GM10248 (cell line): ENCODE measurements around the gene PPIG.
A peak's percentile ranks its signal among the peaks of the same experiment; 100 is the strongest.
"Not testable (repeated sequence)": the region's sequence is repeated elsewhere in the genome, so short reads cannot be mapped to it uniquely, and the experiment has no call there.

ENCODE experiments used
- CTCF ChIA-PET: fragments of 300-600 bp; sonication (Branson Sonifier 250); formaldehyde crosslinking; extraction: SDS; loops from one replicate; lab custom pipeline; 2021; ENCODE audit warnings: antibody characterized with exemption; lab: Yijun Ruan, JAX
- POLR2A ChIA-PET: fragments of 350-650 bp; sonication (Branson Sonifier 250); formaldehyde crosslinking; extraction: SDS; loops from one replicate; lab custom pipeline; 2020; ENCODE audit warnings: antibody characterized with exemption; lab: Yijun Ruan, JAX
- DNase-seq: peaks from one replicate; pipeline ENCODE4 v3.0.0; 2012; ENCODE audit errors: extremely low spot score
- TF ChIP-seq, protein P1 (sequence below): IDR thresholded peaks from 2 replicates; pipeline ENCODE4 v1.5.1; 2012; ENCODE audit warnings: mild to moderate bottlenecking, low read depth; ENCODE audit errors: extremely low read depth, missing control alignments, control extremely low read depth

PPIG gene

GRCh38 chr2:169573160-169573973, 10.8 kb upstream of the PPIG start, which contains the start of gene FASTKD1:
Gene FASTKD1, minus strand, starts transcription at chr2:169573865. Its CDS starts 1,836 bp downstream, at chr2:169572029.
- CTCF ChIA-PET, result interaction anchor here (1.1 to 1.4 kb wide), 3 partner anchors 9 to 12 kb away, joined by 3 to 6 read pairs (median 4); no protein-coding TSS in a partner anchor
- TF ChIP-seq, protein P1, sequence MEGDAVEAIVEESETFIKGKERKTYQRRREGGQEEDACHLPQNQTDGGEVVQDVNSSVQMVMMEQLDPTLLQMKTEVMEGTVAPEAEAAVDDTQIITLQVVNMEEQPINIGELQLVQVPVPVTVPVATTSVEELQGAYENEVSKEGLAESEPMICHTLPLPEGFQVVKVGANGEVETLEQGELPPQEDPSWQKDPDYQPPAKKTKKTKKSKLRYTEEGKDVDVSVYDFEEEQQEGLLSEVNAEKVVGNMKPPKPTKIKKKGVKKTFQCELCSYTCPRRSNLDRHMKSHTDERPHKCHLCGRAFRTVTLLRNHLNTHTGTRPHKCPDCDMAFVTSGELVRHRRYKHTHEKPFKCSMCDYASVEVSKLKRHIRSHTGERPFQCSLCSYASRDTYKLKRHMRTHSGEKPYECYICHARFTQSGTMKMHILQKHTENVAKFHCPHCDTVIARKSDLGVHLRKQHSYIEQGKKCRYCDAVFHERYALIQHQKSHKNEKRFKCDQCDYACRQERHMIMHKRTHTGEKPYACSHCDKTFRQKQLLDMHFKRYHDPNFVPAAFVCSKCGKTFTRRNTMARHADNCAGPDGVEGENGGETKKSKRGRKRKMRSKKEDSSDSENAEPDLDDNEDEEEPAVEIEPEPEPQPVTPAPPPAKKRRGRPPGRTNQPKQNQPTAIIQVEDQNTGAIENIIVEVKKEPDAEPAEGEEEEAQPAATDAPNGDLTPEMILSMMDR, result no peak
- peak; percentile 84 for DNase-seq
- POLR2A ChIA-PET, result interaction anchor here (0.5 to 1.2 kb wide), 4 partner anchors 9 to 226 kb away, joined by 3 to 4 read pairs (median 4); no protein-coding TSS in a partner anchor

DNA sequence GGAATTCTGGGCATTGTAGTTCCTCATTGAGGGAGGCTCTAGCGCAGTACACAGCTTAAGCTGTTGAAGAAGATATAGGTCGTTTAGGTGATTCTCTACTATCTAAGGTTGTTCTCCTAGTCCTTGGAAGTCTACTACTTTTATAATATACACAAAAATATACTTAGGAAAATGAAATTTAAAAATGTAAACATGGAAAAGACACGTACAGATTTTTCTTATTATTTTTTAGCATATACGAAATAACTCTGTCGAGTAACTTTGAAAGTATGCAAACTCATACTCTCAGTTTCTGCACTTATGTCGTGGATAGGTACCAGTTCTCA, 10.2 kb upstream of the PPIG start:
- ChIA-PET POLR2A (interaction anchor here (1.2 kb wide), 1 partner anchor 11 kb away, joined by 4 read pairs; no protein-coding TSS in a partner anchor), CTCF (interaction anchor here (1.3 kb wide), 1 partner anchor 12 kb away, joined by 3 read pairs; no protein-coding TSS in a partner anchor)
- TF ChIP-seq, protein P1, result no peak
- no peak for DNase-seq

DNA sequence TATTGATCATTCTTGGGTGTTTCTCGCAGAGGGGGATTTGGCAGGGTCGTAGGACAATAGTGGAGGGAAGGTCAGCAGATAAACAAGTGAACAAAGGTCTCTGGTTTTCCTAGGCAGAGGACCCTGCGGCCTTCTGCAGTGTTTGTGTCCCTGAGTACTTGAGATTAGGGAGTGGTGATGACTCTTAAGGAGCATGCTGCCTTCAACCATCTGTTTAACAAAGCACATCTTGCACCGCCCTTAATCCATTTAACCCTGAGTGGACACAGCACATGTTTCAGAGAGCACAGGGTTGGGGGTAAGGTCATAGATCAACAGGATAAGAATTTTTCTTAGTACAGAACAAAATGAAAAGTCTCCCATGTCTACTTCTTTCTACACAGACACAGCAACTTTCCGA, 9.6 kb upstream of the PPIG start:
- CTCF ChIA-PET, POLR2A ChIA-PET, DNase-seq: not testable (repeated sequence)

GRCh38 chr2:169575264-169575663, 8.9 kb upstream of the PPIG start:
- POLR2A ChIA-PET, DNase-seq, CTCF ChIA-PET: not testable (repeated sequence)

DNA sequence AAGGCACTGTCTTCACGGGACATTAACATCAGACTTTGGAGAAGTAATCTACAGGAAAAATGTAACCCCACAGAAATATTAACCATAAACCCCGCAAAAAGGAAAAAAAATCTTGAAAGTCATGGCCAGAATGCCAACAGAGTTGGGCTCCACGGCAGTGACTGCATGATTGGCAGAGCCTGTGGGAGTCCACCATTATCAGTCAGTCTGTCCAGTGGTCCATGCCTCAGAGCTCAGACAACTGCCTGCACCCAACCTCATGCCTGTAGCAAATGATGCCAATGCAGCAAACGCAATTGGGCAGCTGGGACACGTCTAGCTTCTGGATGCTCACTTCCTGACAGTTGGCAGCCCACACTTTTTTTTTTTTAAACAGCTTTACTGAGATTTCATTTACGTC, 5.1 kb upstream of the PPIG start:
- ChIA-PET CTCF (interaction anchor here (0.8 to 1.2 kb wide), 2 partner anchors 12 to 459 kb away, joined by 3 read pairs; no protein-coding TSS in a partner anchor), POLR2A (no interaction called here)
- DNase-seq, result no peak
- TF ChIP-seq, protein P1, result no peak

- ChIA-PET CTCF (interaction anchor here (1.0 kb wide), 1 partner anchor 10 kb away, joined by 4 read pairs; no protein-coding TSS in a partner anchor), POLR2A (interaction anchor here (0.6 kb wide), 1 partner anchor 14 kb away, joined by 4 read pairs; no protein-coding TSS in a partner anchor)
- not testable (repeated sequence) for DNase-seq
Observed at GRCh38 chr2:169582552-169583266, 1.4 kb upstream of the PPIG start.

- CTCF ChIA-PET, result interaction anchor here (1.5 kb wide), 1 partner anchor 18 kb away, joined by 4 read pairs; no protein-coding TSS in a partner anchor
- POLR2A ChIA-PET, result interaction anchor here (0.6 kb wide), 1 partner anchor 14 kb away, joined by 4 read pairs; no protein-coding TSS in a partner anchor
- TF ChIP-seq, protein P1, result no peak
- no peak for DNase-seq
Observed at GRCh38 chr2:169583518-169583917, 633 bp upstream of the PPIG start.
